ENCODE results near the gene FLYWCH1. TPM values are rescaled to one million over a fixed set of nuclear protein-coding genes. Genes with fewer than 3 reads are reported as not detected.

FLYWCH1 gene
- total and polyA plus RNA-seq, 9 of the 15 experiments (the other 6 are each of a cell fraction or from before 2014, with no cell fraction given) = 0.18 to 33.6 (median 11.3) TPM

DNA sequence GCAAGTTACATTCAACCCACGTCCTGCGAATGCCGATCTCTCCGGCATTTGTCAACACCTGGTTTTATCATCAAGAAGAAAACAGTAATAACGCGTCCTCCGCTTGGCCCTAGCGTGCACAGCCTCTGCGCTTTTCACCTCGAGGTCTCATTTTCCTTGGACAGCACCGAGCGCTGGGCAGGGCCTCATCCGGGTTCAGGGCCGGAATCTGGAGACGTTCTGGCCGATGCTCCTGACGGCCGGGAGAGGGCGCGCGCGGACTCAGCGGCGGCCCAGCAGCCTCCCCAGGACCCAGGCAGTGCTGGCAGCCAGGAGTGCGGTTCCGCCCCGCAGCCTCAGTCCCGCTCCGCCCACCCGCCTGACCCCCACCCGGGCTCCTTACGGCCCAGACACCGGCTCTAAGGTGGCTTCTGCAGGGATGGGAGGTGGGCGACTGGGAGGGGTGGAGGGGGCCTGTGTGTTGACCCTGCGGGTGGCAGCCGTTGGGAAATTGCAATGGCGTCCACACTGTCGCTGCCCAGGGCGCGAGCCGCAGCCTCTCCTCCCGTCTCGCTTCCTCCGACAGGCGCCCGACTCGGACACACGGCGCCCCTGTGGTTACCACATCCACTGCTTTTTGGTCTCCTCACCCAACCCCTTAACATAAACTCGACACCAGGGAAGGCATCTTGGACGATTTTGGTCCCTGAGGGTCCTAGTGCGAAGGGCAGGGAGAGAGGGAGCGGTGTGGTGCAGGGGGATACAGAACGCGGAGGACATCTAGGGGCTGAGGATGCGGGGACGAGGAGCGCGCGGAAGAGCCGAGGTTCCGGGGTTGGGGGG, 7.4 kb upstream of the FLYWCH1 start (continued):
- TF ChIP-seq HDAC1 (IDR thresholded peaks at IDR 0.05) = peak in 1 of 2 experiments; percentile 27; a peak in 1 of 4 replicates
- peak; percentile 74 for TF ChIP-seq REST (IDR thresholded peaks at IDR 0.05; ENCODE audit: borderline replicate concordance)
- TF ChIP-seq REST (CRISPR knock-in tag; IDR thresholded peaks at IDR 0.05; ENCODE audit: low read depth) = peak; percentile 20; the same call in 1 of the 2 replicates
- 0 out of 4 replicates have a peak, but pooled peaks of 1 of the 2 experiments have one; percentile 29 for TF ChIP-seq RCOR1 (IDR thresholded peaks at IDR 0.05; ENCODE audit: borderline replicate concordance in 1 of 2, low read depth in 2 of 2, low read length in 2 of 2)
- TF ChIP-seq DDX20 (tag; IDR thresholded peaks at IDR 0.05; ENCODE audit: low read depth) = no peak
- TF ChIP-seq EWSR1 (IDR thresholded peaks at IDR 0.05; ENCODE audit: borderline replicate concordance, low read depth, partially characterized antibody) = no peak
- no peak for TF ChIP-seq GABPB2 (CRISPR knock-in tag; conservative IDR thresholded peaks at IDR 0.05)
- TF ChIP-seq PHF8 (IDR thresholded peaks at IDR 0.05; ENCODE audit: borderline replicate concordance, low read length) = no peak
- TF ChIP-seq TAF7 (tag; IDR thresholded peaks at IDR 0.05) = peak; percentile 38; the same call in 1 of the 2 replicates
- TF ChIP-seq, protein P1, sequence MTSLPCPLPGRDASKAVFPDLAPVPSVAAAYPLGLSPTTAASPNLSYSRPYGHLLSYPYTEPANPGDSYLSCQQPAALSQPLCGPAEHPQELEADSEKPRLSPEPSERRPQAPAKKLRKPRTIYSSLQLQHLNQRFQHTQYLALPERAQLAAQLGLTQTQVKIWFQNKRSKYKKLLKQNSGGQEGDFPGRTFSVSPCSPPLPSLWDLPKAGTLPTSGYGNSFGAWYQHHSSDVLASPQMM (CRISPR knock-in tag; IDR thresholded peaks at IDR 0.05) = no peak
- TF ChIP-seq ATF6 (CRISPR knock-in tag; IDR thresholded peaks at IDR 0.05) = no peak
- no peak for TF ChIP-seq TCF7L2 (IDR thresholded peaks at IDR 0.05; ENCODE audit: low read depth, low read length)
- no peak for TF ChIP-seq ZNF316 (IDR thresholded peaks at IDR 0.05)
- TF ChIP-seq ZZZ3 (IDR thresholded peaks at IDR 0.05) = no peak
- no peak for TF ChIP-seq HLTF (IDR thresholded peaks at IDR 0.05)
- TF ChIP-seq SMAD3 (CRISPR knock-in tag; conservative IDR thresholded peaks at IDR 0.05) = no peak
- TF ChIP-seq FOXK1 (CRISPR knock-in tag; IDR thresholded peaks at IDR 0.05; ENCODE audit: borderline replicate concordance) = no peak
- TF ChIP-seq POLR2G (IDR thresholded peaks at IDR 0.05; ENCODE audit: low read depth, low read length) = peak; percentile 73

Measured in K562 (cell line).